HEK293 (cell line): ENCODE measurements around the gene NUBP1.

ENCODE experiments used
- CTCF ChIA-PET: fragments of 350-600 bp; formaldehyde crosslinking; extraction: SDS; loops from one replicate; lab custom pipeline; 2021; ENCODE audit warnings: antibody characterized with exemption; lab: Yijun Ruan, JAX
- POLR2A ChIA-PET: fragments of 300-600 bp; formaldehyde crosslinking; extraction: SDS; loops from one replicate; lab custom pipeline; 2020; ENCODE audit warnings: antibody characterized with exemption, inconsistent platforms; lab: Yijun Ruan, JAX
- H3K27ac ChIP-seq: fragments of 200-500 bp; sonication (Bioruptor generic); 2 replicates; pipeline ENCODE4 v1.5.1; 2014; ENCODE audit warnings: low read depth, low read length, control low read depth, inconsistent platforms; ENCODE audit errors: extremely low read depth
- H3K36me3 ChIP-seq, 2 experiments: fragments of 200-500 bp in 1 of 2; sonication (Bioruptor generic) in 1 of 2; 1 replicate in 1 of 2; 2 replicates in 1 of 2; pipeline ENCODE4 v1.5.1; 2014 to 2017; ENCODE audit warnings: inconsistent platforms in 2 of 2, low read length in 2 of 2; ENCODE audit not compliant: control insufficient read depth in 2 of 2, insufficient read depth in 1 of 2
- H3K4me1 ChIP-seq: fragments of 200-500 bp; sonication (Bioruptor generic); 2 replicates; pipeline ENCODE4 v1.5.1; 2014; ENCODE audit warnings: mild to moderate bottlenecking, low read length, inconsistent platforms; ENCODE audit not compliant: control insufficient read depth, insufficient read depth
- H3K4me3 ChIP-seq: 2 replicates; pipeline ENCODE4 v1.5.1; 2011; ENCODE audit warnings: low read depth, mild to moderate bottlenecking, control low read depth, low read length, moderate library complexity
- H3K9me3 ChIP-seq: fragments of 200-500 bp; sonication (Bioruptor generic); 2 replicates; pipeline ENCODE4 v1.5.1; 2014; ENCODE audit warnings: low read depth, low read length, inconsistent platforms; ENCODE audit not compliant: control insufficient read depth, insufficient read depth
- GLI2 ChIP-seq: fragments of 450-650 bp; formaldehyde crosslinking; IDR thresholded peaks from 2 replicates; pipeline ENCODE4; 2017; ENCODE audit warnings: missing biosample characterization, missing genetic modification characterization, low read depth, borderline replicate concordance
- IKZF3 ChIP-seq: fragments of 450-650 bp; IDR thresholded peaks from 2 replicates; pipeline ENCODE4 v1.5.0; 2018; ENCODE audit warnings: missing biosample characterization, mild to moderate bottlenecking, missing genetic modification characterization, moderate library complexity
- ZBTB17 ChIP-seq: fragments of 450-650 bp; formaldehyde crosslinking; IDR thresholded peaks from 2 replicates; pipeline ENCODE4 v1.5.1; 2016; ENCODE audit warnings: missing biosample characterization, missing genetic modification characterization
- ZBTB8A ChIP-seq: fragments of 450-650 bp; formaldehyde crosslinking; IDR thresholded peaks from 2 replicates; pipeline ENCODE4 v1.5.1; 2016; ENCODE audit warnings: missing biosample characterization, missing genetic modification characterization
- ZFP69B ChIP-seq: fragments of 450-650 bp; formaldehyde crosslinking; IDR thresholded peaks from 2 replicates; pipeline ENCODE4 v1.5.1; 2016; ENCODE audit warnings: missing biosample characterization, missing genetic modification characterization
- ZNF10 ChIP-seq: fragments of 450-650 bp; formaldehyde crosslinking; IDR thresholded peaks from 2 replicates; pipeline ENCODE4 v1.5.1; 2017; ENCODE audit warnings: missing biosample characterization, missing genetic modification characterization
- ZNF221 ChIP-seq: fragments of 450-650 bp; formaldehyde crosslinking; IDR thresholded peaks from 2 replicates; pipeline ENCODE4 v1.5.1; 2017; ENCODE audit warnings: missing biosample characterization, missing genetic modification characterization, borderline replicate concordance
- ZNF248 ChIP-seq: fragments of 450-650 bp; formaldehyde crosslinking; IDR thresholded peaks from 2 replicates; pipeline ENCODE4 v1.5.1; 2017; ENCODE audit warnings: missing biosample characterization, missing genetic modification characterization
- ZNF26 ChIP-seq: fragments of 450-650 bp; formaldehyde crosslinking; IDR thresholded peaks from 2 replicates; pipeline ENCODE4 v1.5.1; 2016; ENCODE audit warnings: missing biosample characterization, missing genetic modification characterization
- ZNF266 ChIP-seq: fragments of 450-650 bp; formaldehyde crosslinking; IDR thresholded peaks from 2 replicates; pipeline ENCODE4 v1.5.1; 2016; ENCODE audit warnings: missing biosample characterization, missing genetic modification characterization, low read depth
- ZNF274 ChIP-seq, 2 experiments: fragments of 200-500 bp in 1 of 2; fragments of 450-650 bp in 1 of 2; sonication (Bioruptor generic) in 1 of 2; formaldehyde crosslinking in 1 of 2; IDR thresholded peaks; 2 replicates each; pipeline versions ENCODE4 v1.5.1 to v1.6.1; 2014 to 2016; ENCODE audit warnings: borderline replicate concordance in 1 of 2, inconsistent platforms in 1 of 2, low read length in 1 of 2, missing biosample characterization in 1 of 2, missing genetic modification characterization in 1 of 2
- ZNF362 ChIP-seq: fragments of 450-650 bp; formaldehyde crosslinking; IDR thresholded peaks from 2 replicates; pipeline ENCODE4 v1.5.1; 2016; ENCODE audit warnings: missing biosample characterization, missing genetic modification characterization
- ZNF394 ChIP-seq: fragments of 450-650 bp; formaldehyde crosslinking; IDR thresholded peaks from 2 replicates; pipeline ENCODE4 v1.5.1; 2016; ENCODE audit warnings: missing biosample characterization, missing genetic modification characterization, mild to moderate bottlenecking, moderate library complexity, borderline replicate concordance
- ZNF571 ChIP-seq: fragments of 450-650 bp; formaldehyde crosslinking; IDR thresholded peaks from 2 replicates; pipeline ENCODE4 v1.5.0; 2017; ENCODE audit warnings: missing biosample characterization, missing genetic modification characterization
- ZNF610 ChIP-seq: fragments of 450-650 bp; formaldehyde crosslinking; IDR thresholded peaks from 2 replicates; pipeline ENCODE4 v1.5.1; 2016; ENCODE audit warnings: missing biosample characterization, missing genetic modification characterization, borderline replicate concordance
- ZNF792 ChIP-seq: fragments of 450-650 bp; formaldehyde crosslinking; IDR thresholded peaks from 2 replicates; pipeline ENCODE4 v1.5.1; 2016; ENCODE audit warnings: missing biosample characterization, missing genetic modification characterization
- ZSCAN18 ChIP-seq: fragments of 450-650 bp; formaldehyde crosslinking; IDR thresholded peaks from 2 replicates; pipeline ENCODE4 v1.5.1; 2016; ENCODE audit warnings: missing biosample characterization, missing genetic modification characterization
- ZSCAN4 ChIP-seq: fragments of 450-650 bp; formaldehyde crosslinking; IDR thresholded peaks from 2 replicates; pipeline ENCODE4 v1.5.1; 2017; ENCODE audit warnings: missing biosample characterization, missing genetic modification characterization
- TF ChIP-seq, protein P1 (sequence below): fragments of 450-650 bp; formaldehyde crosslinking; IDR thresholded peaks from 2 replicates; pipeline ENCODE4 v1.5.1; 2016; ENCODE audit warnings: missing biosample characterization, missing genetic modification characterization
- TF ChIP-seq, protein P2 (sequence below): fragments of 450-650 bp; formaldehyde crosslinking; IDR thresholded peaks from 2 replicates; pipeline ENCODE4 v1.5.1; 2016; ENCODE audit warnings: missing biosample characterization, missing genetic modification characterization
- TF ChIP-seq, protein P3 (sequence below): fragments of 450-650 bp; formaldehyde crosslinking; IDR thresholded peaks from 2 replicates; pipeline ENCODE4; 2016; ENCODE audit warnings: missing biosample characterization, missing genetic modification characterization
- TF ChIP-seq, protein P4 (sequence below): fragments of 450-650 bp; formaldehyde crosslinking; IDR thresholded peaks from 2 replicates; pipeline ENCODE4 v1.5.1; 2016; ENCODE audit warnings: missing biosample characterization, missing genetic modification characterization, low read depth

Gene NUBP1

GRCh38 chr16:10806698-10807097 is 63.1 kb downstream of the NUBP1 start (continued):
- no peak for TF ChIP-seq ZNF362
- TF ChIP-seq, protein P1, sequence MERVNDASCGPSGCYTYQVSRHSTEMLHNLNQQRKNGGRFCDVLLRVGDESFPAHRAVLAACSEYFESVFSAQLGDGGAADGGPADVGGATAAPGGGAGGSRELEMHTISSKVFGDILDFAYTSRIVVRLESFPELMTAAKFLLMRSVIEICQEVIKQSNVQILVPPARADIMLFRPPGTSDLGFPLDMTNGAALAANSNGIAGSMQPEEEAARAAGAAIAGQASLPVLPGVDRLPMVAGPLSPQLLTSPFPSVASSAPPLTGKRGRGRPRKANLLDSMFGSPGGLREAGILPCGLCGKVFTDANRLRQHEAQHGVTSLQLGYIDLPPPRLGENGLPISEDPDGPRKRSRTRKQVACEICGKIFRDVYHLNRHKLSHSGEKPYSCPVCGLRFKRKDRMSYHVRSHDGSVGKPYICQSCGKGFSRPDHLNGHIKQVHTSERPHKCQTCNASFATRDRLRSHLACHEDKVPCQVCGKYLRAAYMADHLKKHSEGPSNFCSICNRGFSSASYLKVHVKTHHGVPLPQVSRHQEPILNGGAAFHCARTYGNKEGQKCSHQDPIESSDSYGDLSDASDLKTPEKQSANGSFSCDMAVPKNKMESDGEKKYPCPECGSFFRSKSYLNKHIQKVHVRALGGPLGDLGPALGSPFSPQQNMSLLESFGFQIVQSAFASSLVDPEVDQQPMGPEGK (tag by site-specific recombination), result no peak

GRCh38 chr16:10808218-10808617 is 64.6 kb downstream of the NUBP1 start:
- TF ChIP-seq, protein P2, sequence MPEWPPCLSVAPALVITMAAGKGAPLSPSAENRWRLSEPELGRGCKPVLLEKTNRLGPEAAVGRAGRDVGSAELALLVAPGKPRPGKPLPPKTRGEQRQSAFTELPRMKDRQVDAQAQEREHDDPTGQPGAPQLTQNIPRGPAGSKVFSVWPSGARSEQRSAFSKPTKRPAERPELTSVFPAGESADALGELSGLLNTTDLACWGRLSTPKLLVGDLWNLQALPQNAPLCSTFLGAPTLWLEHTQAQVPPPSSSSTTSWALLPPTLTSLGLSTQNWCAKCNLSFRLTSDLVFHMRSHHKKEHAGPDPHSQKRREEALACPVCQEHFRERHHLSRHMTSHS (tag by site-specific recombination), result no peak
- no peak for TF ChIP-seq GLI2 (tag by site-specific recombination)
- TF ChIP-seq ZNF221 (tag by site-specific recombination), result no peak
- no peak for TF ChIP-seq ZBTB8A
- TF ChIP-seq ZFP69B, result no peak
- no peak for TF ChIP-seq ZNF248 (tag by site-specific recombination)
- TF ChIP-seq, protein P3, sequence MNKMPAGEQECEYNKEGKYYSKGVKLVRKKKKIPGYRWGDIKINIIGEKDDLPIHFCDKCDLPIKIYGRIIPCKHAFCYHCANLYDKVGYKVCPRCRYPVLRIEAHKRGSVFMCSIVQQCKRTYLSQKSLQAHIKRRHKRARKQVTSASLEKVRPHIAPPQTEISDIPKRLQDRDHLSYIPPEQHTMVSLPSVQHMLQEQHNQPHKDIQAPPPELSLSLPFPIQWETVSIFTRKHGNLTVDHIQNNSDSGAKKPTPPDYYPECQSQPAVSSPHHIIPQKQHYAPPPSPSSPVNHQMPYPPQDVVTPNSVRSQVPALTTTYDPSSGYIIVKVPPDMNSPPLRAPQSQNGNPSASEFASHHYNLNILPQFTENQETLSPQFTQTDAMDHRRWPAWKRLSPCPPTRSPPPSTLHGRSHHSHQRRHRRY (tag by site-specific recombination), result no peak
- TF ChIP-seq ZBTB17 (tag by site-specific recombination), result no peak
- TF ChIP-seq ZNF10 (tag by site-specific recombination), result no peak
- TF ChIP-seq, protein P4, sequence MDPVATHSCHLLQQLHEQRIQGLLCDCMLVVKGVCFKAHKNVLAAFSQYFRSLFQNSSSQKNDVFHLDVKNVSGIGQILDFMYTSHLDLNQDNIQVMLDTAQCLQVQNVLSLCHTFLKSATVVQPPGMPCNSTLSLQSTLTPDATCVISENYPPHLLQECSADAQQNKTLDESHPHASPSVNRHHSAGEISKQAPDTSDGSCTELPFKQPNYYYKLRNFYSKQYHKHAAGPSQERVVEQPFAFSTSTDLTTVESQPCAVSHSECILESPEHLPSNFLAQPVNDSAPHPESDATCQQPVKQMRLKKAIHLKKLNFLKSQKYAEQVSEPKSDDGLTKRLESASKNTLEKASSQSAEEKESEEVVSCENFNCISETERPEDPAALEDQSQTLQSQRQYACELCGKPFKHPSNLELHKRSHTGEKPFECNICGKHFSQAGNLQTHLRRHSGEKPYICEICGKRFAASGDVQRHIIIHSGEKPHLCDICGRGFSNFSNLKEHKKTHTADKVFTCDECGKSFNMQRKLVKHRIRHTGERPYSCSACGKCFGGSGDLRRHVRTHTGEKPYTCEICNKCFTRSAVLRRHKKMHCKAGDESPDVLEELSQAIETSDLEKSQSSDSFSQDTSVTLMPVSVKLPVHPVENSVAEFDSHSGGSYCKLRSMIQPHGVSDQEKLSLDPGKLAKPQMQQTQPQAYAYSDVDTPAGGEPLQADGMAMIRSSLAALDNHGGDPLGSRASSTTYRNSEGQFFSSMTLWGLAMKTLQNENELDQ (tag by site-specific recombination), result no peak
- no peak for TF ChIP-seq ZNF26 (tag by site-specific recombination)
- no peak for TF ChIP-seq ZNF394 (tag by site-specific recombination)
- POLR2A ChIA-PET, result no interaction called here
- CTCF ChIA-PET, result no interaction called here

GRCh38 chr16:10808850-10809249 is 65.2 kb downstream of the NUBP1 start:
- Histone ChIP-seq H3K4me1 (no peaks in the 10 kb centered on the region), H3K4me3 (no peak overlapping the region), H3K36me3 (no peaks in the 10 kb centered on the region), H3K27ac (no peak overlapping the region), H3K9me3 (no peaks in the 10 kb centered on the region)
- POLR2A ChIA-PET, result no interaction called here
- CTCF ChIA-PET, result no interaction called here
- TF ChIP-seq ZSCAN4 (tag by site-specific recombination) (no peak), ZNF274 (IDR thresholded peaks at IDR 0.05; ENCODE audit: low read length) (no peak), ZNF274 (tag by site-specific recombination; IDR thresholded peaks at IDR 0.05; ENCODE audit: borderline replicate concordance) (no peak), ZNF266 (tag by site-specific recombination) (no peak), ZNF610 (no peak), ZNF571 (tag by site-specific recombination) (no peak), ZNF792 (tag by site-specific recombination) (no peak), IKZF3 (no peak), ZSCAN18 (tag by site-specific recombination) (no peak)

More at GRCh38 chr16:10808218-10808617, 64.6 kb downstream of the NUBP1 start:
- Histone ChIP-seq H3K36me3 (no peaks in the 10 kb centered on the region), H3K4me1 (no peaks in the 10 kb centered on the region), H3K9me3 (no peaks in the 10 kb centered on the region), H3K4me3 (no peak overlapping the region), H3K27ac (no peak overlapping the region)
